ENCODE results near the gene ADAMTS9. TPM values are rescaled to one million over a fixed set of nuclear protein-coding genes. Genes with fewer than 3 reads are reported as not detected.

ADAMTS9 gene
- total and polyA plus RNA-seq, 2 of the 13 experiments (the other 11 are each of a cell fraction or from before 2014, with no cell fraction given): 0.02 to 0.09 TPM

- TF ChIP-seq KIAA2018 (CRISPR knock-in tag; IDR thresholded peaks at IDR 0.05; ENCODE audit: borderline replicate concordance) (no peak), ZFYVE20 (CRISPR knock-in tag; IDR thresholded peaks at IDR 0.05; ENCODE audit: borderline replicate concordance, low read depth) (no peak), ZNF781 (CRISPR knock-in tag; IDR thresholded peaks at IDR 0.05; ENCODE audit: borderline replicate concordance, not compliant biosample characterization) (no peak), FOXP4 (CRISPR knock-in tag; IDR thresholded peaks at IDR 0.05) (peak; percentile 72), MEF2D (CRISPR knock-in tag; IDR thresholded peaks at IDR 0.05) (no peak), BRF2 (CRISPR knock-in tag; IDR thresholded peaks at IDR 0.05) (no peak), ZNF451 (CRISPR knock-in tag; IDR thresholded peaks at IDR 0.05) (no peak), ZNF652 (CRISPR knock-in tag; IDR thresholded peaks at IDR 0.05; ENCODE audit: borderline replicate concordance, low read depth) (no peak), NR2F6 (IDR thresholded peaks at IDR 0.05) (no peak), NR2F6 (CRISPR knock-in tag; IDR thresholded peaks at IDR 0.05) (no peak), SIX1 (CRISPR knock-in tag; IDR thresholded peaks at IDR 0.05; ENCODE audit: borderline replicate concordance) (peak; percentile 51; the same call in 1 of the 2 replicates), ZNF18 (CRISPR knock-in tag; IDR thresholded peaks at IDR 0.05; ENCODE audit: insufficient replicate concordance) (no peak), PHF20 (CRISPR knock-in tag; IDR thresholded peaks at IDR 0.05) (no peak), KDM1A (CRISPR knock-in tag; IDR thresholded peaks at IDR 0.05) (no peak), IKZF1 (IDR thresholded peaks at IDR 0.05) (no peak)
Measured at GRCh38 chr3:64627471-64628321, 60.1 kb downstream of the ADAMTS9 start (continued).
